CD4-positive, alpha-beta T cell treated with Interleukin-15 for 1 hour (primary cell): Measurements from ENCODE around the gene KCNMB2.

ENCODE experiments used
- DNase-seq: peaks from one replicate; pipeline ENCODE4 v3.0.0-alpha.2; 2020

Gene KCNMB2

GRCh38 chr3:178765472-178765871 lies 229.2 kb downstream of the KCNMB2 start:
- no peak for DNase-seq

- DNase-seq, result no peak
These were observed 231.3 kb downstream of the KCNMB2 start for GRCh38 chr3:178767581-178767980.

GRCh38 chr3:178768072-178768864 lies 232.0 kb downstream of the KCNMB2 start:
- DNase-seq, result no peak

GRCh38 chr3:178771511-178771910 lies 235.3 kb downstream of the KCNMB2 start:
- no peak for DNase-seq

- no peak for DNase-seq
These were observed 236.5 kb downstream of the KCNMB2 start for GRCh38 chr3:178772746-178773145.

GRCh38 chr3:178773358-178773757 lies 237.1 kb downstream of the KCNMB2 start:
- no peak for DNase-seq

- no peak for DNase-seq
These were observed 241.6 kb downstream of the KCNMB2 start for GRCh38 chr3:178777718-178778411.

- DNase-seq, result no peak
These were observed 242.4 kb downstream of the KCNMB2 start for GRCh38 chr3:178778589-178778988.

- no peak for DNase-seq
These were observed 249.7 kb downstream of the KCNMB2 start for GRCh38 chr3:178785961-178786360.

- no peak for DNase-seq
These were observed 251.7 kb downstream of the KCNMB2 start for GRCh38 chr3:178787960-178788359.

GRCh38 chr3:178794711-178795110 lies 258.5 kb downstream of the KCNMB2 start:
- no peak for DNase-seq

- DNase-seq, result no peak
These were observed 259.1 kb downstream of the KCNMB2 start for GRCh38 chr3:178795349-178795748.

GRCh38 chr3:178802259-178802658 lies 266.0 kb downstream of the KCNMB2 start:
- no peak for DNase-seq

GRCh38 chr3:178802993-178803693 lies 266.9 kb downstream of the KCNMB2 start:
- no peak for DNase-seq

- DNase-seq, result no peak
These were observed 268.4 kb downstream of the KCNMB2 start for GRCh38 chr3:178804606-178805005.

- no peak for DNase-seq
These were observed 269.5 kb downstream of the KCNMB2 start for GRCh38 chr3:178805741-178806140.

- DNase-seq, result no peak
These were observed 270.4 kb downstream of the KCNMB2 start for GRCh38 chr3:178806651-178807050.

GRCh38 chr3:178807694-178808093 lies 271.5 kb downstream of the KCNMB2 start:
- no peak for DNase-seq

GRCh38 chr3:178808748-178809147 lies 272.5 kb downstream of the KCNMB2 start:
- DNase-seq, result no peak

- no peak for DNase-seq
These were observed 273.9 kb downstream of the KCNMB2 start for GRCh38 chr3:178810181-178810580.

GRCh38 chr3:178822722-178823121 lies 286.5 kb downstream of the KCNMB2 start:
- DNase-seq, result no peak

GRCh38 chr3:178823150-178823549 lies 286.9 kb downstream of the KCNMB2 start:
- no peak for DNase-seq

GRCh38 chr3:178823591-178824246 lies 287.5 kb downstream of the KCNMB2 start:
- no peak for DNase-seq
